Measurements from ENCODE around the gene FBXO10. TPM values are rescaled to one million over a fixed set of nuclear protein-coding genes. Genes with fewer than 3 reads are reported as not detected.

The FBXO10 gene
- total RNA-seq, 1 donor from 2014 or later, result 18.5 TPM

DNA sequence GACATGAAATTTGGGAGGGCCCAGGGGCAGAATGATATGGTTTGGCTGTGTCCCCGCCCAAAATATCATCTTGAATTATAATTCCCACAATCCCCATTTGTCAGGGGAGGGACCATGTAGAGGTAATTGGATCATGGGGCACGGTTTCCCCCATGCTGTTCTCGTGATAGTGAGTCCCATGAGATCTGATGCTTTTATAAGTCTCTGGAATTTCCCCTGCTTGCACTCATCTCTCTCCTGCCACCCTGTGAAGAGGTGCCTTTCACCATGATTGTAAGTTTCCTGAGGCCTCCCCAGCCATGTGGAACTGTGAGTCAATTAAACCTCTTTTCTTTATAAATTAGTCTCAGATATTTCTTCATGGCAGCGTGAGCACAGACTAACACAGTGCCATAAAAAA lies 11.3 kb downstream of the FBXO10 start:
- peaks cover 13% of the 10 kb centered on the region for H3K36me3 Mint-ChIP-seq
- DNase-seq (ENCODE audit: extremely low spot score, unreplicated experiment), result no peak
- no peaks in the 10 kb centered on the region for H3K27me3 Mint-ChIP-seq
- no peak overlapping the region for H3K4me3 Mint-ChIP-seq
- H3K27ac Mint-ChIP-seq, result no peak overlapping the region
- peaks cover 6% of the 10 kb centered on the region for H3K9me3 Mint-ChIP-seq
- no peaks in the 10 kb centered on the region for H3K4me1 Mint-ChIP-seq (ENCODE audit: unreplicated experiment)
- TF ChIP-seq, protein P1, sequence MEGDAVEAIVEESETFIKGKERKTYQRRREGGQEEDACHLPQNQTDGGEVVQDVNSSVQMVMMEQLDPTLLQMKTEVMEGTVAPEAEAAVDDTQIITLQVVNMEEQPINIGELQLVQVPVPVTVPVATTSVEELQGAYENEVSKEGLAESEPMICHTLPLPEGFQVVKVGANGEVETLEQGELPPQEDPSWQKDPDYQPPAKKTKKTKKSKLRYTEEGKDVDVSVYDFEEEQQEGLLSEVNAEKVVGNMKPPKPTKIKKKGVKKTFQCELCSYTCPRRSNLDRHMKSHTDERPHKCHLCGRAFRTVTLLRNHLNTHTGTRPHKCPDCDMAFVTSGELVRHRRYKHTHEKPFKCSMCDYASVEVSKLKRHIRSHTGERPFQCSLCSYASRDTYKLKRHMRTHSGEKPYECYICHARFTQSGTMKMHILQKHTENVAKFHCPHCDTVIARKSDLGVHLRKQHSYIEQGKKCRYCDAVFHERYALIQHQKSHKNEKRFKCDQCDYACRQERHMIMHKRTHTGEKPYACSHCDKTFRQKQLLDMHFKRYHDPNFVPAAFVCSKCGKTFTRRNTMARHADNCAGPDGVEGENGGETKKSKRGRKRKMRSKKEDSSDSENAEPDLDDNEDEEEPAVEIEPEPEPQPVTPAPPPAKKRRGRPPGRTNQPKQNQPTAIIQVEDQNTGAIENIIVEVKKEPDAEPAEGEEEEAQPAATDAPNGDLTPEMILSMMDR (conservative IDR thresholded peaks at IDR 0.05), result no peak

DNA sequence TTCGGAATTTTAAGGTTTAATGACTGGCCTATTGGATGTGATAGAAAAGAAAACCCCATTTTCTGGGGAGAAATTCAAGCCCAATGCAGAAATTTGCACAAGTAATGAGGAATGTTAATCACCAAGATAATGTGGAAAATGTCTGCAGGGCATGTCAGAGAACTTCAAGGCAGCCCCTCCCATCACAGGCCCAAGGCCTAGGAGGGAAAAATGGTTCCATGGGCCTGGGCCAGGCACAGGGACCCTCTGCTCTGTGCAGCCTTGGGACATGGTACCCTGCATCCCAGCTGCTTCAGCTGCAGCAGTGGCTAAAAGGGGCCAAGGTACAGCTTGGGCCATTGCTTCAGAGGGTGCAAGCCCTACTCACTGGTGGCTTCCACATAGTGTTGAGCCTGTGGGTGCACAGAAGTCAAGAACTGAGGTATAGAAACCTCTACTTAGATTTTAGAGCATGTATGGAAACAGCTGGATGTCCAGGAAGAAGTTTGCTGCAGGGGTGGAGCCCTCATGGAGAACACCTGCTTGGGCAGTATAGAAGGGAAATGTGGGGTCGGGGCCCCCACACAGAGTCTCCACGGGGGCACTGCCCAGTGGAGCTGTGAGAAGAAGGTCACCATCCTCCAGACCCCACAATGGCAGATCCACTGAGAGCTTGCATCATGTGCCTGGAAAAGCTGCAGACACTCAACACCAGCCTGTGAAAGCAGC lies 12.2 kb downstream of the FBXO10 start:
- Mint-ChIP-seq H3K27me3 (no peaks in the 10 kb centered on the region), H3K4me1 (ENCODE audit: unreplicated experiment) (no peaks in the 10 kb centered on the region), H3K4me3 (no peak overlapping the region), H3K36me3 (peaks cover 13% of the 10 kb centered on the region), H3K27ac (no peak overlapping the region), H3K9me3 (peaks cover 6% of the 10 kb centered on the region)
- TF ChIP-seq, protein P1 (conservative IDR thresholded peaks at IDR 0.05), result no peak
- DNase-seq (ENCODE audit: extremely low spot score, unreplicated experiment), result no peak

DNA sequence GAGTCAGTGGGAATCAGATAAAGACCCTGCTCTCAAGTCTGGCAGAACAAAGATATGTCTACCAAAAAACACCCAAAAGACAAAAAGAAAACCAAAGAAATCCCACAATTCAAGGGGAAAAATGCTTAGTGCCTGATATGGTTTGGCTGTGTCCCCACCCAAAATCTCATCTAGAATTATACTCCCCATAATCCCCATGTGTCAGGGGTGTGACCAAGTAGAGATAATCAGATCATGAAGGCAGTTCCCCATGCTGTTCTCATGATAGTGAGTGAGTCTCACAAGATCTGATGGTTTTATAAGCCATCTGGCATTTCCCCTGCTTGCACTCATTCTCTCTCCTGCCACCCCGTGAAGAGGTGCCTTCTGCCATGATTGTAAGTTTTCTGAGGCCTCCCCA lies 13.4 kb downstream of the FBXO10 start:
- Mint-ChIP-seq H3K9me3 (peaks cover 6% of the 10 kb centered on the region), H3K36me3 (peaks cover 8% of the 10 kb centered on the region), H3K27ac (no peak overlapping the region), H3K4me1 (ENCODE audit: unreplicated experiment) (peaks cover 1% of the 10 kb centered on the region), H3K4me3 (no peak overlapping the region), H3K27me3 (no peaks in the 10 kb centered on the region)
- TF ChIP-seq, protein P1 (conservative IDR thresholded peaks at IDR 0.05), result no peak
- no peak for DNase-seq (ENCODE audit: extremely low spot score, unreplicated experiment)

DNA sequence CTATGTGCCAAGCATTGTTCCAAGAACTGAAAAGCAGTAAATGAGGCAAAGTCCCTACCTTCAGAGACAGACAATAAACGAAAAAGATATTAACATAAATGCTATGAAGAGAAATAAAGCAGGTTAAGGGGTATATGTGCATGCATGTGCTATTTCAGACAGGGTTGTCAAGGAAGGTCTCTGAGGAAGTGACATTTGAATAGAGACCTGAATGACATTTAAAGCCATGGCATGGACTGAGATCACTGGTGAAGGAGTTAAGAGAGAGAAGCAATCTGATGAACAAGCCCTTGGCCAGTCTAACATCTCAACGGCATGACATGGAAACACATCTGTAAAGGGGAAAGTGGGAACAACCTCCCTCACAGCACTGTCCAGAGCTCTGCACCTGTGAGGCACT lies 14.5 kb downstream of the FBXO10 start:
- peaks cover 8% of the 10 kb centered on the region for H3K36me3 Mint-ChIP-seq
- H3K9me3 Mint-ChIP-seq, result peaks cover 6% of the 10 kb centered on the region
- H3K27ac Mint-ChIP-seq, result no peak overlapping the region

DNA sequence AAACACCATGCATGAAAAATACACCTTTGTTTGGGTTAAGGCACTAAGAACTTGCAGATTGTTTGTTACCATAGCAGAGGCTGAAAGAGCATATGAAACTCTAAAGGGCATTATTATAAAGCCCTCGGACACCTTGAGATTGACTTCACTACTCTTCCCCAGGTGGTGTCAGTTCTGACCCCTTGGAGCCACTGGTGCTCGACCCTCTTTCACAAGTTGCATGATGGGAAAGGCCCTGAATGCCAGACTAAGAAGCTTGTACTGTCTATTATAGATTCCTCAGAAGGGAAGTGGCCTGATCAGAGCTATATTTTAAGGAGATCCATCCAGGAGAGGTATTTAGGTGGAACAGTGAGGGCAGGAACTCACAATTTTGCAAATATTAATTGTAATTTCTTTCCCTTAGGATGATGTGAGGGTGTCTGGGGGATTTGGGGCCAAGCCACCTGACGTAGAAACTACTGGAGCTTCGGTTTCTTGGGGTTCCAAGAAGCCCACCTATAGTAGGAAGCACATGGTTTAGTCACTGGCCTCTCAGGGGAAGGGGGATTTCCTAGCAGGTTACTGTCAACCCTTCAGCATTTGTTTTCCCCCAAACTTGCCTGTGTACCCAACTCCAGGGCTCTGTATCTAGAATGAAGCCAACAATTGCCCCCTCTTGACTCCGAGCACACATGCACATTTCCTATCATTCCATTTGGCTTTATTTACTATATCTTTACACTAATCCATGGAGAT lies 16.2 kb downstream of the FBXO10 start:
- peaks cover 6% of the 10 kb centered on the region for H3K9me3 Mint-ChIP-seq
- no peak overlapping the region for H3K4me3 Mint-ChIP-seq
- peaks cover 3% of the 10 kb centered on the region for H3K4me1 Mint-ChIP-seq (ENCODE audit: unreplicated experiment)
- DNase-seq (ENCODE audit: extremely low spot score, unreplicated experiment), result no peak
- peaks cover 8% of the 10 kb centered on the region for H3K36me3 Mint-ChIP-seq
- TF ChIP-seq, protein P1 (conservative IDR thresholded peaks at IDR 0.05), result no peak
- no peaks in the 10 kb centered on the region for H3K27me3 Mint-ChIP-seq
- H3K27ac Mint-ChIP-seq, result no peak overlapping the region

More for the DNA sequence above, 14.5 kb downstream of the FBXO10 start:
- no peak for DNase-seq (ENCODE audit: extremely low spot score, unreplicated experiment)
- H3K4me3 Mint-ChIP-seq, result no peak overlapping the region
- TF ChIP-seq, protein P1 (conservative IDR thresholded peaks at IDR 0.05), result no peak
- no peaks in the 10 kb centered on the region for H3K27me3 Mint-ChIP-seq
- H3K4me1 Mint-ChIP-seq (ENCODE audit: unreplicated experiment), result peaks cover 3% of the 10 kb centered on the region
